GM18508 (cell line): ENCODE data around the gene SLC15A3.

Source experiments
- ATAC-seq: cut with Tn5 transposase; IDR thresholded peaks from one replicate; pipeline ENCODE4 v1.9.1; 2021; ENCODE audit warnings: moderate number of reproducible peaks; ENCODE audit not compliant: insufficient read depth, unreplicated experiment

SLC15A3 gene

GRCh38 chr11:60948250-60948649 is 3.7 kb downstream of the SLC15A3 start:
- no peak for ATAC-seq

- ATAC-seq, result no peak
Observed at GRCh38 chr11:60947700-60948099, 4.3 kb downstream of the SLC15A3 start.

GRCh38 chr11:60946601-60947264 is 5.2 kb downstream of the SLC15A3 start:
- no peak for ATAC-seq

- ATAC-seq, result no peak
Observed at GRCh38 chr11:60945295-60945667, 6.7 kb downstream of the SLC15A3 start.

GRCh38 chr11:60944490-60945294 is 7.3 kb downstream of the SLC15A3 start:
- no peak for ATAC-seq

GRCh38 chr11:60942970-60943565 is 8.9 kb downstream of the SLC15A3 start:
- no peak for ATAC-seq

- no peak for ATAC-seq
Observed at GRCh38 chr11:60942219-60942618, 9.8 kb downstream of the SLC15A3 start.

- ATAC-seq, result no peak
Observed at GRCh38 chr11:60941371-60942119, 10.4 kb downstream of the SLC15A3 start.

GRCh38 chr11:60939855-60940254 is 12.1 kb downstream of the SLC15A3 start:
- ATAC-seq, result no peak

GRCh38 chr11:60939301-60939700 is 12.7 kb downstream of the SLC15A3 start:
- no peak for ATAC-seq

- ATAC-seq, result no peak
Observed at GRCh38 chr11:60938500-60938899, 13.5 kb downstream of the SLC15A3 start.

- ATAC-seq, result no peak
Observed at GRCh38 chr11:60937811-60938210, 14.2 kb downstream of the SLC15A3 start.

- ATAC-seq, result no peak
Observed at GRCh38 chr11:60937144-60937527, 14.8 kb downstream of the SLC15A3 start.

GRCh38 chr11:60936467-60937143 is 15.4 kb downstream of the SLC15A3 start:
- ATAC-seq, result no peak

- no peak for ATAC-seq
Observed at GRCh38 chr11:60935676-60936442, 16.1 kb downstream of the SLC15A3 start.

GRCh38 chr11:60934790-60935605 is 17.0 kb downstream of the SLC15A3 start:
- no peak for ATAC-seq

- ATAC-seq, result no peak
Observed at GRCh38 chr11:60934124-60934789, 17.7 kb downstream of the SLC15A3 start.

- ATAC-seq, result no peak
Observed at GRCh38 chr11:60933416-60934123, 18.4 kb downstream of the SLC15A3 start.
